SHP77 (cell line): ENCODE results near the gene TOGARAM2.

Source experiments
- DNase-seq, 2 experiments: peaks; one replicate each; lab custom pipeline; 2025; lab: John Stamatoyannopoulos, UW

TOGARAM2 gene

GRCh38 chr2:29000481-29000880, 19.4 kb downstream of the TOGARAM2 start:
- DNase-seq = no peak

GRCh38 chr2:29000956-29001355, 19.9 kb downstream of the TOGARAM2 start:
- DNase-seq = no peak

GRCh38 chr2:29001806-29002205, 20.7 kb downstream of the TOGARAM2 start:
- DNase-seq = no peak

- no peak for DNase-seq
These were observed 23.7 kb downstream of the TOGARAM2 start for GRCh38 chr2:29004755-29005154.

GRCh38 chr2:29005331-29005730, 24.2 kb downstream of the TOGARAM2 start:
- DNase-seq = no peak

- DNase-seq = no peak
These were observed 25.2 kb downstream of the TOGARAM2 start for GRCh38 chr2:29006092-29006979.

- DNase-seq = no peak
These were observed 25.8 kb downstream of the TOGARAM2 start for GRCh38 chr2:29006980-29007301.

GRCh38 chr2:29009270-29009669, 28.2 kb downstream of the TOGARAM2 start:
- no peak for DNase-seq

- no peak for DNase-seq
These were observed 28.9 kb downstream of the TOGARAM2 start for GRCh38 chr2:29009711-29010677.

- DNase-seq = no peak
These were observed 29.8 kb downstream of the TOGARAM2 start for GRCh38 chr2:29010946-29011345.

GRCh38 chr2:29011418-29012060, 30.4 kb downstream of the TOGARAM2 start:
- DNase-seq = peak; percentile 63 to 75

- no peak for DNase-seq
These were observed 31.1 kb downstream of the TOGARAM2 start for GRCh38 chr2:29012211-29012681.

- no peak for DNase-seq
These were observed 32.1 kb downstream of the TOGARAM2 start for GRCh38 chr2:29013057-29013780.

GRCh38 chr2:29014331-29014730, 33.2 kb downstream of the TOGARAM2 start:
- no peak for DNase-seq

GRCh38 chr2:29014811-29015421, 33.8 kb downstream of the TOGARAM2 start:
- DNase-seq = no peak

GRCh38 chr2:29015701-29016470, 34.8 kb downstream of the TOGARAM2 start:
- DNase-seq = no peak

- no peak for DNase-seq
These were observed 35.4 kb downstream of the TOGARAM2 start for GRCh38 chr2:29016504-29016903.

GRCh38 chr2:29017716-29018435, 36.8 kb downstream of the TOGARAM2 start:
- DNase-seq = no peak

GRCh38 chr2:29021886-29022285, 40.8 kb downstream of the TOGARAM2 start:
- no peak for DNase-seq

- DNase-seq = no peak
These were observed 41.6 kb downstream of the TOGARAM2 start for GRCh38 chr2:29022679-29023078.
